Activated CD8-positive, alpha-beta memory T cell treated with anti-CD3 and anti-CD28 coated beads for 1 hour (primary cell): ENCODE results near the gene GOLGA8T.
"Not testable (repeated sequence)": the region's sequence is repeated elsewhere in the genome, so short reads cannot be mapped to it uniquely, and the experiment has no call there.

Experiments
- DNase-seq, 2 donors: peaks; one replicate each; pipeline ENCODE4 v3.0.0-alpha.2; 2020; ENCODE audit warnings: low read depth in 1 of 2; ENCODE audit errors: extremely low read depth in 1 of 2

GOLGA8T gene

GRCh38 chr15:30189754-30190153, 54.9 kb downstream of the GOLGA8T start:
- not testable (repeated sequence) for DNase-seq

GRCh38 chr15:30191143-30191542, 56.3 kb downstream of the GOLGA8T start:
- not testable (repeated sequence) for DNase-seq

GRCh38 chr15:30191639-30192038, 56.8 kb downstream of the GOLGA8T start:
- not testable (repeated sequence) for DNase-seq

GRCh38 chr15:30192119-30192745, 57.4 kb downstream of the GOLGA8T start:
- not testable (repeated sequence) for DNase-seq

- DNase-seq: not testable (repeated sequence)
Measured at GRCh38 chr15:30192892-30193291, 58.0 kb downstream of the GOLGA8T start.
